Trophoblast cell (in vitro differentiated cells and primary cell): Measurements from ENCODE around the gene EIF4G1.

Source experiments
- DNase-seq, 2 donors: peaks; one replicate each; pipeline ENCODE4 v3.0.0-alpha.2; 2016
- H2AFZ ChIP-seq: 2 replicates; pipeline ENCODE4 v1.6.1; 2013; ENCODE audit warnings: low read length, moderate library complexity, mild to moderate bottlenecking; ENCODE audit not compliant: insufficient read depth, poor library complexity
- H2AK5ac ChIP-seq: 2 replicates; pipeline ENCODE4 v1.6.1; 2013; ENCODE audit warnings: mild to moderate bottlenecking, low read length
- H2BK120ac ChIP-seq: 2 replicates; pipeline ENCODE4 v1.6.1; 2013; ENCODE audit warnings: low read length, mild to moderate bottlenecking, moderate library complexity; ENCODE audit not compliant: insufficient read depth, poor library complexity
- H2BK12ac ChIP-seq: 2 replicates; pipeline ENCODE4 v1.6.1; 2013; ENCODE audit warnings: mild to moderate bottlenecking, low read length, moderate library complexity
- H2BK5ac ChIP-seq: 2 replicates; pipeline ENCODE4 v1.6.1; 2013; ENCODE audit warnings: low read length, low read depth, moderate library complexity, mild to moderate bottlenecking; ENCODE audit not compliant: poor library complexity
- H3K14ac ChIP-seq: 2 replicates; pipeline ENCODE4 v1.6.1; 2013; ENCODE audit warnings: mild to moderate bottlenecking, low read length
- H3K18ac ChIP-seq: 2 replicates; pipeline ENCODE4 v1.6.1; 2013; ENCODE audit warnings: mild to moderate bottlenecking, low read length
- H3K23ac ChIP-seq: 2 replicates; pipeline ENCODE4 v1.6.1; 2013; ENCODE audit warnings: low read length
- H3K27ac ChIP-seq: 2 replicates; pipeline ENCODE4 v1.5.1; 2013; ENCODE audit warnings: low read depth, mild to moderate bottlenecking, inconsistent platforms, low read length, moderate library complexity
- H3K27me3 ChIP-seq: 2 replicates; pipeline ENCODE4 v1.6.1; 2013; ENCODE audit warnings: inconsistent platforms, mild to moderate bottlenecking, low read length, moderate library complexity; ENCODE audit not compliant: insufficient read depth
- H3K36me3 ChIP-seq, 2 experiments: 1 replicate in 1 of 2; 2 replicates in 1 of 2; pipeline ENCODE4 v1.6.1; 2013; ENCODE audit warnings: low read length in 2 of 2, mild to moderate bottlenecking in 2 of 2, moderate library complexity in 1 of 2; ENCODE audit not compliant: insufficient read depth in 2 of 2, control insufficient read depth in 1 of 2
- H3K4ac ChIP-seq: 2 replicates; pipeline ENCODE4 v1.6.1; 2013; ENCODE audit warnings: low read depth, mild to moderate bottlenecking, low read length, moderate library complexity
- H3K4me1 ChIP-seq, 2 experiments: 1 replicate in 1 of 2; 2 replicates in 1 of 2; pipeline ENCODE4 v1.6.1; 2013; ENCODE audit warnings: low read length in 2 of 2, mild to moderate bottlenecking in 2 of 2, moderate library complexity in 1 of 2; ENCODE audit not compliant: insufficient read depth in 2 of 2, control insufficient read depth in 1 of 2
- H3K4me2 ChIP-seq: 2 replicates; pipeline ENCODE4 v1.6.1; 2013; ENCODE audit warnings: inconsistent platforms, mild to moderate bottlenecking, low read length, moderate library complexity
- H3K4me3 ChIP-seq: 2 replicates; pipeline ENCODE4 v1.5.1; 2013; ENCODE audit warnings: mild to moderate bottlenecking, low read depth, low read length, inconsistent platforms
- H3K79me1 ChIP-seq: one replicate; pipeline ENCODE4 v1.6.1; 2013; ENCODE audit warnings: low read length
- H3K79me2 ChIP-seq: 2 replicates; pipeline ENCODE4 v1.6.1; 2013; ENCODE audit warnings: low read length, mild to moderate bottlenecking; ENCODE audit not compliant: control insufficient read depth, insufficient read depth, poor library complexity
- H3K9ac ChIP-seq: 2 replicates; pipeline ENCODE4 v1.6.1; 2013; ENCODE audit warnings: mild to moderate bottlenecking, low read length
- H3K9me3 ChIP-seq: 2 replicates; pipeline ENCODE4 v1.6.1; 2013; ENCODE audit warnings: low read depth, mild to moderate bottlenecking, control low read depth, inconsistent platforms, low read length; ENCODE audit not compliant: insufficient read depth
- H4K12ac ChIP-seq: 2 replicates; pipeline ENCODE4 v1.6.1; 2013; ENCODE audit warnings: low read depth, mild to moderate bottlenecking, low read length, moderate library complexity
- H4K8ac ChIP-seq: 2 replicates; pipeline ENCODE4 v1.6.1; 2013; ENCODE audit warnings: low read depth, mild to moderate bottlenecking, low read length, moderate library complexity
- H4K91ac ChIP-seq: one replicate; pipeline ENCODE4 v1.6.1; 2013; ENCODE audit warnings: low read depth, mild to moderate bottlenecking, low read length, moderate library complexity
- WGBS: extraction: QIAGEN DNeasy Blood & Tissue Kit; methylation state at CpG from one replicate; pipeline ENCODE4 v1.1.7; 2013; ENCODE audit warnings: missing lambda C conversion rate; ENCODE audit not compliant: insufficient read length, insufficient coverage; ENCODE audit errors: extremely low coverage; 5-methylcytosine and 5-hydroxymethylcytosine counted together

Gene EIF4G1

GRCh38 chr3:184375747-184376461 is 61.5 kb downstream of the EIF4G1 start:
- Histone ChIP-seq H3K27me3 (peaks cover 8% of the 10 kb centered on the region), H4K91ac (no peak overlapping the region), H3K79me2 (no peaks in the 10 kb centered on the region), H3K23ac (no peak overlapping the region), H3K4me2 (no peak overlapping the region), H3K36me3 (no peaks in the 10 kb centered on the region), H2AK5ac (no peak overlapping the region), H2BK120ac (no peak overlapping the region), H2BK12ac (no peak overlapping the region), H4K8ac (no peak overlapping the region), H3K4ac (no peak overlapping the region), H3K9ac (no peak overlapping the region), H3K4me3 (no peak overlapping the region), H3K27ac (no peak overlapping the region), H2BK5ac (no peak overlapping the region), H3K4me1 (peaks cover 20 to 21% of the 10 kb centered on the region in 2 experiments), H4K12ac (no peak overlapping the region), H3K14ac (no peak overlapping the region), H3K18ac (no peak overlapping the region), H2AFZ (no peak overlapping the region), H3K9me3 (no peaks in the 10 kb centered on the region), H3K79me1 (peaks cover 6% of the 10 kb centered on the region)
- DNase-seq, result no peak
- WGBS, result no CpG with 5 or more reads among the region's 12 CpGs

DNA sequence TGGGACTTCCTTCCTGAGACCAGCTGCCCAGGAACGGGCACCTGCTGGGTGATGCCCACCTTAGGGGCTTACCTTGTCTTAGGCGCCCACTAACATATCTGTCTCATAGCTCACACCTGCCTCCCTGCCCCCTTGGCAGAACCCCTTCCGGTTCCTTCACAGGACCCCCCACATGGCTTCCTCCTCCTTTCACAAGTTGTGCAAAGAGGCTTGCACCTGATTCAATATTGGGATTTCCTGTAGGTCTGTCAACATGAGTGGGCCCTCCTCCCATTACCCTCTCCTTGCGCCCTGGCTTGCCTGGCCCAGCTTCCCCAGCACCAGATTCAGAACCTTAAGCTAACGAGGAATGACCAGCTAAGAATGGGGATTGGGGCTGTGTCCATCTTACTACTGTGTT is 63.0 kb downstream of the EIF4G1 start:
- no peak overlapping the region for H2BK5ac ChIP-seq
- no peak overlapping the region for H2BK120ac ChIP-seq
- H3K79me2 ChIP-seq, result peaks cover 1% of the 10 kb centered on the region
- H3K27me3 ChIP-seq, result peaks cover 19% of the 10 kb centered on the region
- H2AK5ac ChIP-seq, result no peak overlapping the region
- no peak overlapping the region for H3K4me2 ChIP-seq
- H3K27ac ChIP-seq, result no peak overlapping the region
- no peak for DNase-seq
- peaks cover 6% of the 10 kb centered on the region for H3K79me1 ChIP-seq
- no peak overlapping the region for H3K23ac ChIP-seq
- H3K36me3 ChIP-seq, result peaks cover 0 to 1% of the 10 kb centered on the region in 2 experiments
- no peak overlapping the region for H3K4ac ChIP-seq
- H4K12ac ChIP-seq, result no peak overlapping the region
- H3K18ac ChIP-seq, result no peak overlapping the region
- no peak overlapping the region for H3K4me3 ChIP-seq
- no peak overlapping the region for H2AFZ ChIP-seq
- no peak overlapping the region for H4K8ac ChIP-seq
- H4K91ac ChIP-seq, result no peak overlapping the region
- H3K9me3 ChIP-seq, result peaks cover 2% of the 10 kb centered on the region
- peaks cover 26 to 27% of the 10 kb centered on the region in 2 experiments for H3K4me1 ChIP-seq
- H2BK12ac ChIP-seq, result no peak overlapping the region
- WGBS, result no CpG with 5 or more reads among the region's 5 CpGs
- no peak overlapping the region for H3K14ac ChIP-seq
- no peak overlapping the region for H3K9ac ChIP-seq

DNA sequence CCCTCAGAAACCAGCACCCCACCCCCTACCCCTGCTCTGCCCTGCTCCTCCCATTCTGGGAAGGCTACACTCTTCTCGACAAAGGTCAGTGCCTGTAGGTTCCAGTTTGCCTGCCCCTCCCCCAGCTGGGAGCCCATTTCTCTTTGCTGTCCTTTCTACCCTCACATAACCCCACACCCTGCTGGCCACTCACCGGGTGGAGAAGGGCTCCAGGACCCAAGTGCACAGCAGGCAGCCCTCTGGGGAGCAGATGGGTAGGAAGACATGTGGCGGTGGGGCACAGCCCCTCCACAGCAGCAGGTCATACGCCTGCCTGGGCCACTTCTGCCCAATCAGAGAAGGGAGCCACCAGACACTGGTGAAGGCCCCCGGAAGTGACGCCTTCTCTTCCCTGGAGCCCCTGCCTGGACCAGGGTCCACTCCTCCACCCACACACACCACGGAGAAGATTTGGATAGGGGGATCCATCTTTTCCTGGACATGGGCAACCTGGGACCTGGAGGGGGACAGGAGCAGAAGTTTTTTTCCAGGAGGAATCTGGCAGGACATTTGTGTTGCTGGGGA is 63.6 kb downstream of the EIF4G1 start, which contains the start of gene THPO:
TSS of gene THPO (minus strand) at position 326 of the 564 bp plus-strand sequence. CDS start 1,948 bp downstream, outside the sequence.
- Histone ChIP-seq H3K79me2 (peaks cover 1% of the 10 kb centered on the region), H3K4me3 (peak within 1 kb of the TSS; percentile 33), H3K9me3 (peaks cover 2% of the 10 kb centered on the region), H3K36me3 (peaks cover 1% of the 10 kb centered on the region in 2 experiments), H3K14ac (no peak within 1 kb of the TSS), H2BK5ac (no peak within 1 kb of the TSS), H3K27ac (no peak within 1 kb of the TSS), H3K18ac (peak within 1 kb of the TSS; percentile 25), H3K27me3 (peaks cover 19% of the 10 kb centered on the region), H2BK120ac (no peak within 1 kb of the TSS), H4K91ac (peak within 1 kb of the TSS; percentile 4), H3K79me1 (peaks cover 6% of the 10 kb centered on the region), H4K8ac (peak within 1 kb of the TSS; percentile 26), H3K4ac (no peak within 1 kb of the TSS), H2BK12ac (peak within 1 kb of the TSS; percentile 41), H4K12ac (no peak within 1 kb of the TSS), H2AFZ (no peak within 1 kb of the TSS), H3K4me2 (peak within 1 kb of the TSS; percentile 35), H3K23ac (no peak within 1 kb of the TSS), H2AK5ac (peak within 1 kb of the TSS; percentile 32), H3K4me1 (peaks cover 26 to 27% of the 10 kb centered on the region in 2 experiments), H3K9ac (no peak within 1 kb of the TSS)
- no CpG with 5 or more reads among the region's 7 CpGs for WGBS
- no peak for DNase-seq

GRCh38 chr3:184378651-184379357 is 64.4 kb downstream of the EIF4G1 start:
- H3K23ac ChIP-seq, result no peak overlapping the region
- WGBS, result no CpG with 5 or more reads among the region's 10 CpGs
- peaks cover 19% of the 10 kb centered on the region for H3K27me3 ChIP-seq
- peaks cover 1% of the 10 kb centered on the region for H3K79me2 ChIP-seq
- peaks cover 26 to 27% of the 10 kb centered on the region in 2 experiments for H3K4me1 ChIP-seq
- peak overlapping the region; percentile 59 for H4K91ac ChIP-seq
- peak overlapping the region; percentile 4 for H2BK120ac ChIP-seq
- peak overlapping the region; percentile 32 for H2AK5ac ChIP-seq
- H3K4me3 ChIP-seq, result peak overlapping the region; percentile 33
- H3K27ac ChIP-seq, result no peak overlapping the region
- no peak overlapping the region for H4K12ac ChIP-seq
- peak overlapping the region; percentile 35 for H3K4me2 ChIP-seq
- no peak overlapping the region for H3K9ac ChIP-seq
- H3K36me3 ChIP-seq, result peaks cover 1% of the 10 kb centered on the region in 2 experiments
- no peak overlapping the region for H3K14ac ChIP-seq
- peak overlapping the region; percentile 41 for H2BK12ac ChIP-seq
- no peak for DNase-seq
- no peak overlapping the region for H3K4ac ChIP-seq
- H3K18ac ChIP-seq, result peak overlapping the region; percentile 25
- H3K9me3 ChIP-seq, result peaks cover 2% of the 10 kb centered on the region
- H3K79me1 ChIP-seq, result peaks cover 6% of the 10 kb centered on the region
- H4K8ac ChIP-seq, result peak overlapping the region; percentile 26
- H2BK5ac ChIP-seq, result no peak overlapping the region
- no peak overlapping the region for H2AFZ ChIP-seq
